ENCODE data around the gene MRPL19.

The MRPL19 gene

GRCh38 chr2:75646583-75647425, at the start of gene MRPL19:
TSS of gene MRPL19 (plus strand) at chr2:75646783. CDS start at chr2:75646808, 25 bp downstream.
- peak; percentile 95 for DNase-seq

- no peak for DNase-seq
These were observed 49.8 kb upstream of the MRPL19 start for GRCh38 chr2:75596784-75597183.

DNA sequence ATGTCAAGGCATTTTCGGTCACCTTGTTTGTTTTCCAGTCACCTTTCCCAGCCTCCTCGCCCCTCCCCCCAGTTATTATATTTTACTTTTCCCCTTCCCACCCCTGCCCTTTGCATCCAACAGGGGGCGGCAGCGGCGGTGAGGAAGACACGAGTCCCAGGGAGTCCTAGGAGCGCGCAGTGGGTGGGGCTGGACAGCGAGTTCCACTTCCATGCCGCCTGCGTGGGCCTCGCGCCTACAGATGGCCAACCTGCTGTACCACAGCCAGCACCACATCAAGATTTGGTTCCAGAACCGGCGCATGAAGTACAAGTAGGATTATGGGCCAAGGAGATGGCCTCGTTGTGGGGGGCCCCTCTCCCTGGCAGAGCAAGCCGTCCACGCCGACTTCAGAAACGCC, 48.6 kb upstream of the MRPL19 start:
- DNase-seq, result no peak

DNA sequence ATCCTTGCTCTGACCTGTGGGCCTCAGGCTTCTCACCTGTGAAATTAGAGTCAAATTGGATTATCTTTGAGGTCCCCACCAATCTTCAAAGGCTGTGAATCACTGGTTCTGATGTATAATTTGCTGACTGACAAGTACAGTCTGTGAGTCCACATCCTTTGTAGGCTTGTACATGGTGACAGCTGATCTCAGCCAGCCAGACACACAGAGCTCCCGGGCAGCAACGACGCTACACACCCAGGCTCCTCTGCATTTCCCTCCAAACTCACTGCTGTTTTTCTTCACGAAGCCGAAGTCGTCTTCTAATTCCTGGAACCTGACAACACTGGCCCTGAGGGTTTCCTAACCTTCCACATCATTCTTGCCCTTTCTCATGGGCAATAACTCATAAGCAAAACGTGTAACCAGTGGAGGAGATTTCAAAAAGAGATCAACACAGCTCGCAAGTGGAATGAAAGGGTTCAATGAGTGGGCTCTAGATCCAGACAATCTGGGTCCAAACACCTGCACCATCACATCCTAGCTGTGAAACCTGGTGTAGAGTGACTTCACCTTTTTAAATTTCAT, 47.9 kb upstream of the MRPL19 start:
- no peak for DNase-seq

DNA sequence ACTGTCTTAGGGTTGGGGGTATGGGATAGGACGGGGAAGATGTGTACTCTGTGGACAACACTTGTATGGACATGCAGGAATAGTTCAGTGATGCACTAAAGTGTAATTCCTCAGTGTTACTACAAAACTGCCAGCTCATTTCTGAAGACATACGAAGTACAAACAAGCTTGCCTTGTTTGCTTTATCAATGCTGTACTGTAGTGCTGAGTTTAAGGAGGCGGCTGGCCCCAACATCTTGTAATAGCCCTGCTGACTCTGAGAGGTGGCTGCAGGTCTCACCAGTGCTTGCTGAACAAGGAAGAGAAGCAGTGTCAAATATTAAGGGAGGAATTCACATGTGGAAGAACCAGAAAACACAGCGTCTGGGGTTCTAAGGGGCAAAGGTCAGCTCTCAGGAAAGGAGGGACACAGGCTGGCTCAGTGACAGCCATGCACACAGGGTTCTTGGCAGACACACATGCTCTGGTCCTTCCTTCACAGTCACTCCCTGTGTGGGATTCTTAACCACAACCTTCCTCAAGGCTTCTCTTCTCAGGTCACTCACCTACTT, 46.0 kb upstream of the MRPL19 start:
- no peak for DNase-seq

GRCh38 chr2:75602724-75603342, 43.8 kb upstream of the MRPL19 start:
- no peak for DNase-seq

GRCh38 chr2:75603477-75603876, 43.1 kb upstream of the MRPL19 start:
- DNase-seq, result no peak

DNA sequence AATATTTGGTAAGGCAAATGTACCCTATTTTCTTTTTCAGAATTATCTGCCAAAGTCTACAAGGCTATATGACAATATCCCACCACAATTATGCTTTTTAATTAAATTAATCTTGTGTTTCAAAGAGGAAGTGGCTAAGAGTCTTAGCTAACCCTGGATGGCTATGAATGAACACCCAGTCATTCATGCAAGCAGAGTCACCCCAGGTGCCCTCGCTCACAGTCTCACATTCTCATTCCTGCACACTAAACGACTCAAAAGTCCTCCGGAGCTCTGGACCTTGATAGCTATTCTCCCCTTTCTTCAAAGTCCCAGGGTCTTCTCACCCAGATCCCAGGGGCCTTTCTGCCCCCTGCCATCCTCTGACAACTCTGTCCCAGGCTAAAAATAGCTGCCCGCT, 42.1 kb upstream of the MRPL19 start:
- no peak for DNase-seq

DNA sequence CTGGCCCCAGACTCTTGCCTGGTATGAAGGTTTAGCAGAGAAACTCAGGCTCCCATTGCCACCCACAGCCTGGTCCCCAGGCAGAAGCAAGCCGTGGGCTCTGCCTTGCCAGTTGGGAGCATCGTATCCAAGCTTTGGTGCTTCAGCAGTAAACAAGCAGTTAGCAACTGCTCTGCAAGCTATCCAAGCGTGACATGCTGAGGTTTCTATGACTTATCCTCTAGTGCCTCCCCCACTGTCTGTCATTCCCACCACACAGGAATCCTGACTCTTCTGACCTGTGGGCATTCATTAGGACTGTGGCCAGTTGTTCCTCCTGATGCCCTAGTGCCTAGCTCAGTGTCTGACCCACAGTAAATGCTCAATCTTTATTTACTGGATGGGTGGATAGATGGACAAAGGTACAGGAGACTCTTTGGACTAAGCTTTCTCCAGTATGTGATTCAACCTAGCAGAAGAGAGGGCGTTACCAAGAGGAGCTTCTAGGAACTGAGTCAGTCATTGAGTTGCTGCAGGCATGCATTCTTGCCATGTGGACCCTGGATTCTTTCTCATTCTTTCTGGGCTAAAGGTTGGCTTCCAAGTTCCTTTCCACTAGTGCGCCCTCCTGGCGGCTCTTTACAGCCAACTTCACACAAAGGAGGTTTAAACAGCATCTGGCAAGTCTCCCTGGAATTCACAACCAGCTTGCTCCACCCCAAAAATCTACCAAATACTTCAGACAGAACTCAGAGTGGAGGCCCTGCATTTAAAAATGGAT, 40.6 kb upstream of the MRPL19 start:
- peak; percentile 3 for DNase-seq

GRCh38 chr2:75606761-75607399, 39.7 kb upstream of the MRPL19 start:
- DNase-seq, result no peak

GRCh38 chr2:75607400-75607798, 39.2 kb upstream of the MRPL19 start:
- no peak for DNase-seq

- no peak for DNase-seq
These were observed 38.4 kb upstream of the MRPL19 start for GRCh38 chr2:75607988-75608683.

GRCh38 chr2:75608684-75609333, 37.8 kb upstream of the MRPL19 start:
- DNase-seq, result peak; percentile 57

- DNase-seq, result no peak
These were observed 37.3 kb upstream of the MRPL19 start for GRCh38 chr2:75609334-75609689.

GRCh38 chr2:75609937-75610508, 36.6 kb upstream of the MRPL19 start:
- no peak for DNase-seq

DNA sequence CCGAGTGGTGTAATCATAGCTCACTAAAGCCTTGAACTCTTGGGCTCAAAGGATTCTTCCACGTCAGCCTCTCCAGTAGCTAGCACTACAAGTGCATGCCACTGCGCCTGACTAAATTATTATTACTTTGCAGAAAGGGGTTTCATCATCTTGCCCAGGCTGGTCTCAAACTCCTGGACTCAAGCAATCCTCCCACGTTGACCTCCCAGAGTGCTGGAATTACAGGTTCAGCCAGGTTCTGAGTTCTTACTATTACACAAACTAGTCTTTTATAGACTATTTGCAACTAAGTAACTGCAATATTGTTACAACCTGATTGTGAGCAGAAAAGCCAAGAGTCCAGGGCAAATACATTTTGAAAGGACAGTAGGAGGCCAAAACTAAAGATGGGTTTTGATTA, 35.9 kb upstream of the MRPL19 start:
- no peak for DNase-seq

DNA sequence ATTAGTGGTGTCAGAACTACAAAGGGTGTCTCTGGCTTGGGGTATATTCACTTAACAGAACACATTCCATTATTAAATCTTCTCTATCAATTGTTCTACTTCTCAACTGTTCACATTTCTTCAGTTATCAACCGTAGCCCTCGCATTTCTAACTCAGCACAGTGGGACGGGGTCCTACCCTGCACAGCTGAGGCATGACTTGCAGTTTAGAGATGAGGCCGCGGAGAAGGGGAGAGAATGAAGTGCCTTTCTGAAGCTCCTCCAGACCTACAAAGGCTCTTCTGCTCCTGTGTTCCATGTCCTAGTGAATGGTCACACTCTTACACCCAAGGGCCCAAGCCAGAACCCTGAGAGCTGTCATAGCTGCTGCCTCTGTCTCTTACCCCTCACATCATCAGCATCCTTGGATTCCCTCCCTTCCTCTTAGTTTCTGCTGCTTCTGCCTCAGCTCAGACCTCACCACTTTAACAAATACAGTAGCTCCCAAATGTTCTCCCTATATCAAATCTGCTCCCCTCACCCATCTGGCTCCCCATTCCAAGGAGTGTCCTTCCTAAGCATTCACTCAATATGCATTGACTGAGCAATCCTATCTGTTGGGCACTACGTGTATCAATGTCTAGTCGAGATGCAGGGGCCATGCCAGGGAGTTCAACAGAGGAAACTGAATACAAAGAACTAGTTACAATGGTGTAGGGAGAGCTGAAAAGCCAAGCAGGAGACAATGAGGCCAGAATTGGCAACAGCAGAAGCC, 34.3 kb upstream of the MRPL19 start:
- DNase-seq, result no peak

GRCh38 chr2:75612862-75613243, 33.7 kb upstream of the MRPL19 start:
- DNase-seq, result no peak

DNA sequence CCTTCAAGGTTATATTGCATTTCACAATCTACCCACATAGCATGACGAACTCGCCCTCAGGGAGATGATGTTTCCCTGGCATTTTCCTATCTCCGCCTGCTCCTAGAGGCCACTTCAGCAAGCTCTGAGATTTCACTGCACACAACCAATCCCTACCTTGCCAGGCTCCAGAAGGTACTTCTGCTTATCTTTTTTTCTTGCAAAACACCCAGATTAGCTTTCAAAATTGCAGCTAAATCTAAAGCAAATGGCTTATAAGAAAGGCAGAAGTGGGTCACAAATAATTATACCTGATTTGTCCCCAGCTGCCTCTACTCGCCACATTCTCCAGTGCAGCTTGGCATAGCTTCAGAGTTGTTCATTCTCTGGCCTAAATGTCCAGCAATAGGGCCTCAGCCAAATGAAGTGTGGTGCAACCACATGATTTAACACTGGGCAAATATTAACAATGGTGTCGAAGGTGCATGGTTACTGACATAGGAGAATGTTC, 32.4 kb upstream of the MRPL19 start:
- no peak for DNase-seq

DNA sequence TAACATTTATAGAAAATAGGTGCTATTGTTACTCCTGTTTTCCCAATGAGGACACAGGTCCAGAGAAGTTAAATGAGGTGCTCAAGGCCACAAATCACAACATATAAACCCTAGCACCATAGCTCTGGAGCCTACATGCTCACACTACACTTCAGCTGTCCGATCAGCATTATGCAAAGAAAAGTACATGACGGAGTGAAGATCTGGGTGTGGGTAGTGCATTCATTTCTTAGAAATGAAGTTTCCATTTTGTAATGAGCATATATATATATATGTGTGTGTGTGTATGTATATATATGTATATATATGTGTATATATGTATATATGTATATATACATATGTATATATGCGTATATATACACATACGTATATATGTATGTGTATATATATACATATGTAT, 30.2 kb upstream of the MRPL19 start:
- no peak for DNase-seq

All from NCI-H2171 treated with DMSO at 0.1 percent for 48 hours (cell line).